OCI-LY7 (cell line): ENCODE data around the gene SLC25A38. TPM values are rescaled to one million over a fixed set of nuclear protein-coding genes. Genes with fewer than 3 reads are reported as not detected.

Source experiments
- BruUV-seq: library from RNA; stranded (reverse); fragments of 400-500 nt; replicated peaks from 2 replicates; lab custom pipeline; 2021; lab: Mats Ljungman, UMichigan
- CTCF ChIA-PET: fragments of 300-600 bp; sonication (Branson Sonifier 250); formaldehyde crosslinking; loops from one replicate; lab custom pipeline; 2022; ENCODE audit warnings: antibody characterized with exemption; ENCODE audit not compliant: unreplicated experiment; lab: Charles Lee
- POLR2A ChIA-PET: fragments of 300-600 bp; sonication (Branson Sonifier 250); formaldehyde crosslinking; loops from one replicate; lab custom pipeline; 2022; ENCODE audit warnings: antibody characterized with exemption; lab: Charles Lee
- DNase-seq: peaks from one replicate; pipeline ENCODE4 v3.0.0-alpha.2; 2015; ENCODE audit warnings: low spot score
- H2AFZ ChIP-seq: fragments of 200-600 bp; sonication (generic), shearing (Covaris generic); 2 replicates; pipeline ENCODE4 v1.6.1; 2014; ENCODE audit warnings: mild to moderate bottlenecking, antibody characterized with exemption, low read length, moderate library complexity
- H3K27ac ChIP-seq: fragments of 200-600 bp; sonication (generic); 2 replicates; pipeline ENCODE4 v1.5.1; 2014; ENCODE audit warnings: mixed run types, low read depth, mild to moderate bottlenecking, moderate library complexity, low read length, inconsistent platforms; ENCODE audit not compliant: poor library complexity, severe bottlenecking
- H3K36me3 ChIP-seq: fragments of 200-600 bp; sonication (generic); 2 replicates; pipeline ENCODE4 v1.6.1; 2014; ENCODE audit warnings: mild to moderate bottlenecking, antibody characterized with exemption, low read length, moderate library complexity, mixed read lengths; ENCODE audit not compliant: insufficient read depth
- H3K4me1 ChIP-seq: fragments of 200-600 bp; sonication (generic); 2 replicates; pipeline ENCODE4 v1.5.1; 2014; ENCODE audit warnings: mild to moderate bottlenecking, low read length; ENCODE audit not compliant: insufficient read depth, poor library complexity, severe bottlenecking
- H3K4me2 ChIP-seq: fragments of 200-600 bp; sonication (generic); 2 replicates; pipeline ENCODE4 v1.6.1; 2014; ENCODE audit warnings: mild to moderate bottlenecking, low read length
- H3K4me3 ChIP-seq: fragments of 200-600 bp; sonication (generic); 2 replicates; pipeline ENCODE4 v1.5.1; 2014; ENCODE audit warnings: mild to moderate bottlenecking, low read depth, low read length; ENCODE audit not compliant: poor library complexity, severe bottlenecking
- H3K79me2 ChIP-seq: fragments of 200-600 bp; sonication (generic); 2 replicates; pipeline ENCODE4 v1.6.1; 2016; ENCODE audit warnings: low read depth, mild to moderate bottlenecking, low read length, moderate library complexity, mixed read lengths; ENCODE audit not compliant: insufficient read depth
- H3K9me2 ChIP-seq: fragments of 200-600 bp; sonication (generic); 2 replicates; pipeline ENCODE4 v1.6.1; 2016; ENCODE audit warnings: mild to moderate bottlenecking, low read length, mixed read lengths; ENCODE audit not compliant: insufficient read depth
- H3K9me3 ChIP-seq: fragments of 200-600 bp; sonication (generic); 2 replicates; pipeline ENCODE4 v1.6.1; 2014; ENCODE audit warnings: mild to moderate bottlenecking, mixed run types, low read length, mixed read lengths
- H4K20me1 ChIP-seq: fragments of 200-600 bp; sonication (generic); 2 replicates; pipeline ENCODE4 v1.6.1; 2014; ENCODE audit warnings: mild to moderate bottlenecking, antibody characterized with exemption, low read length, moderate library complexity, mixed read lengths; ENCODE audit not compliant: insufficient read depth
- CTCF ChIP-seq: fragments of 200-600 bp; sonication (generic); conservative IDR thresholded peaks from 2 replicates; pipeline ENCODE4 v1.5.1; 2014; ENCODE audit warnings: mild to moderate bottlenecking, antibody characterized with exemption, low read length, moderate library complexity, mixed read lengths
- EZH2phosphoT487 ChIP-seq: fragments of 200-600 bp; sonication (generic); IDR thresholded peaks from 2 replicates; pipeline ENCODE4 v1.6.1; 2018; ENCODE audit warnings: low read depth, borderline replicate concordance, mild to moderate bottlenecking, mixed run types, antibody characterized with exemption, low read length, moderate library complexity, mixed read lengths
- intact Hi-C: fragments of 100-400 bp; cut with micrococcal nuclease; formaldehyde crosslinking; loops from one replicate; pipeline ENCODE4 v1.10.0; 2022; ENCODE audit not compliant: unreplicated experiment
- total RNA-seq, 2 experiments: library from RNA; depleted of rRNA in 1 of 2; stranded (reverse); fragments of >200 nt in 1 of 2; shearing (Covaris generic) in 1 of 2; gene quantifications; 2 replicates each; pipeline ENCODE4 v1.2.3, GENCODE V29; 2014 to 2022

The SLC25A38 gene
- total RNA-seq, 2 experiments from 2014 or later, result 32.6 to 35.4 TPM

DNA sequence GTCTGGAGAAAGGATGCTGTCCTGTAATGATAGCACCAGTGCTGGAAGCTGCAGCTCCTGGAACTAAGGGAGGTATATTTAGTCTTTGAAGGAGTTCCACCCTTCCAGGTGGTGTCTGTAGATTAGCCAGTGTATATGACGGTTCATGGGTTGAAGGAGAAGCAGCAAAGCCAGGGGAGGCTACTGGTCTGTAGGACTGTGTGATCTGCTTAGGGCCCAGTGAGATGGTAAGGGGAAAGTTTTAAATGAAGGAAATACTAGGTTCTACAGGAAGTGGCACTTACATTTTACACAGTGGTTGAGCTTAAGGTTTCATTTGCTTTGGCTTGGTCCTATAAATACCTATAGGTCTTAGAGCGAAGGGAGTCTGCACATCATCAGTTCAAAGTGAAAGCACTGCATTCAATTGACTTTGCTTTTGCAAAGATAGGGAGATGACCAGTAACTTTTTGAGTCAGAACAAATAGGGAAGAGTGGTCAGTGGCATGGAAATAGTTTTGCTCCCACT lies 5.6 kb downstream of the SLC25A38 start:
- H3K4me3 ChIP-seq, result peak overlapping the region; percentile 59
- H3K4me2 ChIP-seq, result peak overlapping the region; percentile 87
- peak; percentile 83 for DNase-seq
- CTCF ChIA-PET, result interaction anchor here (3.1 kb wide), 1 partner anchor 19 kb away, joined by 11 read pairs; the partner anchor contains the start of gene RPSA
- POLR2A ChIA-PET, result interaction anchor here (0.7 to 7.5 kb wide), 7 partner anchors 11 to 1482 kb away, joined by 3 to 85 read pairs (median 5); partner anchors contain the start of gene RPSA
- H3K9me3 ChIP-seq, result no peaks in the 10 kb centered on the region
- H3K9me2 ChIP-seq, result no peaks in the 10 kb centered on the region
- peaks cover 69% of the 10 kb centered on the region for H3K79me2 ChIP-seq
- H3K27ac ChIP-seq, result peak overlapping the region; percentile 85
- BruUV-seq, result no TSS peak
- peaks cover 65% of the 10 kb centered on the region for H3K36me3 ChIP-seq
- no peak for TF ChIP-seq CTCF
- TF ChIP-seq EZH2phosphoT487, result no peak
- intact Hi-C loops, result loop anchor here (1.0 to 10.0 kb wide), 2 partner anchors 18 to 334 kb away; partner anchors contain the start of genes RPSA, SCN11A and WDR48
- peaks cover 58% of the 10 kb centered on the region for H3K4me1 ChIP-seq
- H2AFZ ChIP-seq, result no peak overlapping the region
- peaks cover 22% of the 10 kb centered on the region for H4K20me1 ChIP-seq

GRCh38 chr3:39390181-39390580 lies 7.0 kb downstream of the SLC25A38 start:
- Histone ChIP-seq H3K4me1 (peaks cover 51% of the 10 kb centered on the region), H3K27ac (no peak overlapping the region), H3K4me2 (no peak overlapping the region), H3K9me3 (no peaks in the 10 kb centered on the region), H2AFZ (no peak overlapping the region), H3K4me3 (no peak overlapping the region), H3K9me2 (no peaks in the 10 kb centered on the region), H3K36me3 (peaks cover 75% of the 10 kb centered on the region), H4K20me1 (peaks cover 15% of the 10 kb centered on the region; the same call in 1 of the 2 replicates), H3K79me2 (peaks cover 59% of the 10 kb centered on the region)
- no peak for TF ChIP-seq EZH2phosphoT487
- TF ChIP-seq CTCF, result no peak
- no peak for DNase-seq
- no TSS peak for BruUV-seq
- ChIA-PET CTCF (no interaction called here), POLR2A (interaction anchor here (1.1 to 7.5 kb wide), 2 partner anchors 16 to 22 kb away, joined by 5 to 85 read pairs; partner anchors contain the start of gene RPSA)
- intact Hi-C loops, result no loop called here

GRCh38 chr3:39396690-39397089 lies 13.5 kb downstream of the SLC25A38 start:
- Histone ChIP-seq H3K36me3 (peaks cover 99% of the 10 kb centered on the region), H2AFZ (no peak overlapping the region)
- CTCF ChIA-PET, result no interaction called here

More at GRCh38 chr3:39396690-39397089, 13.5 kb downstream of the SLC25A38 start:
- H4K20me1 ChIP-seq, result no peaks in the 10 kb centered on the region
- H3K27ac ChIP-seq, result no peak overlapping the region
- no peaks in the 10 kb centered on the region for H3K79me2 ChIP-seq
- POLR2A ChIA-PET, result interaction anchor here (1.0 to 2.4 kb wide), 3 partner anchors 11 to 17 kb away, joined by 3 to 6 read pairs (median 4); partner anchors contain the start of gene RPSA
- no peaks in the 10 kb centered on the region for H3K4me1 ChIP-seq
- DNase-seq, result no peak
- no peaks in the 10 kb centered on the region for H3K9me2 ChIP-seq
- intact Hi-C loops, result no loop called here
- BruUV-seq, result no TSS peak
- TF ChIP-seq CTCF (no peak), EZH2phosphoT487 (no peak)
- H3K9me3 ChIP-seq, result no peaks in the 10 kb centered on the region
- no peak overlapping the region for H3K4me3 ChIP-seq
- no peak overlapping the region for H3K4me2 ChIP-seq
